Measurements from ENCODE around the gene TLE5.

The TLE5 gene

DNA sequence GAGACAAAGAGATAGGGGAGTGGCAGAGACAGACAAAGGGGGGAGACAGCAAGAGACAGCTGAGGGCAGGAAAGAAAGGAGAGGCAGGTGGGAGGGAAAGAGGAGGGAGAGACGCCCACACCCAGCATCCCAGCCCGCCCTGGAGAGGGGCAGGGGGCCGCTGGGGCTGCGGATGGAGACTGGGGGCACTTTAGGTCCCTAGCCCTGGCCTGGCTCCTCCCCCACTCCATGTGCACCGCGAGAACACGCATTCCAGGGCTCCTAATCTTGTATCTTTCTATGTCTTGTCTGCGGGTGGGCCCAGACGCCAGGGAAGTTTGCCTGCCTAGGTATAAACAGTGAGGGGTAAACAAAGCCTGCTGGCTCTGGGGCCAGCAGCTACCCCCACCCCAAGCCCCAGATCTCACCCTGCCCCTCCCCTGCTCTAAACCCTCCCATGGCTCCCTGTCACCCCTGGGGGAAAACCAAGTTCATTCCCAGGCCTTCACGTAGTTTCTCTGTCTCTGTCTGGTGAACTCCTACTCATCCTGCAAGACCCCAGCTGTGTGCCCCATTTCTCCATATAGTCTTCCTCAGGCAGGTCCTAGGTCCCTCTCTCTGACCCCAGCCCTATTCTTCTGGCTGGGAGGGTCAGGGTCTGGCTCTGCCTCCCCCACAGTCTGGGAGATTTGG is 5.7 kb downstream of the TLE5 start:
- Histone ChIP-seq H3K9ac (ENCODE audit: low read depth, low read length) (no peak overlapping the region), H3K27ac (ENCODE audit: low read length) (no peak overlapping the region), H3K4me3 (ENCODE audit: low read depth in 1 of 2, low read length in 2 of 2) (no peak overlapping the region), H3K4me1 (ENCODE audit: insufficient read depth, low read length) (peaks cover 30% of the 10 kb centered on the region), H3K36me3 (ENCODE audit: insufficient read depth, low read length) (peaks cover 85% of the 10 kb centered on the region), H2AFZ (ENCODE audit: low read depth, low read length) (no peak overlapping the region), H4K20me1 (ENCODE audit: insufficient read depth, low read length) (peaks cover 75% of the 10 kb centered on the region), H3K79me2 (ENCODE audit: insufficient read depth, low read length) (peaks cover 50% of the 10 kb centered on the region), H3K4me2 (ENCODE audit: insufficient read depth, low read length) (peak overlapping the region; percentile 20; the same call in 1 of the 2 replicates), H3K9me3 (ENCODE audit: insufficient read depth, low read length, severe bottlenecking) (no peaks in the 10 kb centered on the region), H3K27me3 (ENCODE audit: insufficient read depth, low read length, poor library complexity) (no peaks in the 10 kb centered on the region)
- no peak for TF ChIP-seq EZH2 (IDR thresholded peaks at IDR 0.05; ENCODE audit: borderline replicate concordance, low read depth, low read length, severe bottlenecking)
- TF ChIP-seq, protein P1, sequence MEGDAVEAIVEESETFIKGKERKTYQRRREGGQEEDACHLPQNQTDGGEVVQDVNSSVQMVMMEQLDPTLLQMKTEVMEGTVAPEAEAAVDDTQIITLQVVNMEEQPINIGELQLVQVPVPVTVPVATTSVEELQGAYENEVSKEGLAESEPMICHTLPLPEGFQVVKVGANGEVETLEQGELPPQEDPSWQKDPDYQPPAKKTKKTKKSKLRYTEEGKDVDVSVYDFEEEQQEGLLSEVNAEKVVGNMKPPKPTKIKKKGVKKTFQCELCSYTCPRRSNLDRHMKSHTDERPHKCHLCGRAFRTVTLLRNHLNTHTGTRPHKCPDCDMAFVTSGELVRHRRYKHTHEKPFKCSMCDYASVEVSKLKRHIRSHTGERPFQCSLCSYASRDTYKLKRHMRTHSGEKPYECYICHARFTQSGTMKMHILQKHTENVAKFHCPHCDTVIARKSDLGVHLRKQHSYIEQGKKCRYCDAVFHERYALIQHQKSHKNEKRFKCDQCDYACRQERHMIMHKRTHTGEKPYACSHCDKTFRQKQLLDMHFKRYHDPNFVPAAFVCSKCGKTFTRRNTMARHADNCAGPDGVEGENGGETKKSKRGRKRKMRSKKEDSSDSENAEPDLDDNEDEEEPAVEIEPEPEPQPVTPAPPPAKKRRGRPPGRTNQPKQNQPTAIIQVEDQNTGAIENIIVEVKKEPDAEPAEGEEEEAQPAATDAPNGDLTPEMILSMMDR (IDR thresholded peaks at IDR 0.05; ENCODE audit: borderline replicate concordance, extremely low read depth, low read length, poor library complexity, severe bottlenecking), result no peak
- ATAC-seq (ENCODE audit: insufficient read depth, low read depth) (no peak), DNase-seq (no peak)

DNA sequence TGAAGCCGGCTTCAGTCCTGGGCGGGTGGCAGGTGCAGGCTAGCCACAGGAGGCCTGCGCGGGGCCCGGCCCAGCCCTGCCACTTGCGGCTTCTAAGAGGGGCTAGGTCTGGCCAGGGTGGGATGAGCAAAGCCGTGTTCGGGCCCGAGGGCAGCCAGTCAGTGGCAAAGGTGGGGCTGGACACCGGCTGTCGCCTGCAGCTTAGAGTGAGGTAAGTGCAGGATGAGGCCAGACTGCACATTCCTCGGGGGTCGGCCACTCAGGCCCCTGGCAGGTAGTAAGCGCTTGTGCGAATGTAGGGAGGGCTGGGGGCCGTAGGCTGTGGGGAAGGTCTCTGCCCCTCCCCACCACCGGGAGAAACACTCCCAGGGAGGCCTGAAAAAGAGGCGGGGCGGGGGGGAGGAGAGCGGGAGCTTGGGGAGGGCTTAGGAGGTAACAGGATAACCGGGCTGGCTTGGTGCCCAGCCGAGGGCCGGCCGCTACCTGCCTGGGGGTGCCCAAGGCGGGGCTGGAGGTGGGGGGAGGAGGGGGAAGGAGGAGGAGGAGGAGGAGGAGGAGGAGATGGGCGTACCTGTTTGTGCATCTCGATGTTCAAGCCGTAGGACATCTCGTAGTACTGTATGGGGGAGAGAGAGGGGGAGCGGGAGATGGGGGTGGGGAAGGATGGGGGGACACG is 6.4 kb downstream of the TLE5 start:
- Histone ChIP-seq H3K27ac (ENCODE audit: low read length) (no peak overlapping the region), H3K4me2 (ENCODE audit: insufficient read depth, low read length) (no peak overlapping the region), H3K9me3 (ENCODE audit: insufficient read depth, low read length, severe bottlenecking) (no peaks in the 10 kb centered on the region), H3K9ac (ENCODE audit: low read depth, low read length) (no peak overlapping the region), H4K20me1 (ENCODE audit: insufficient read depth, low read length) (peaks cover 73% of the 10 kb centered on the region), H3K4me3 (ENCODE audit: low read depth in 1 of 2, low read length in 2 of 2) (no peak overlapping the region), H3K79me2 (ENCODE audit: insufficient read depth, low read length) (peaks cover 44% of the 10 kb centered on the region), H3K27me3 (ENCODE audit: insufficient read depth, low read length, poor library complexity) (no peaks in the 10 kb centered on the region), H3K36me3 (ENCODE audit: insufficient read depth, low read length) (peaks cover 80% of the 10 kb centered on the region), H3K4me1 (ENCODE audit: insufficient read depth, low read length) (peaks cover 27% of the 10 kb centered on the region), H2AFZ (ENCODE audit: low read depth, low read length) (no peak overlapping the region)
- TF ChIP-seq, protein P1 (IDR thresholded peaks at IDR 0.05; ENCODE audit: borderline replicate concordance, extremely low read depth, low read length, poor library complexity, severe bottlenecking), result no peak
- no peak for TF ChIP-seq EZH2 (IDR thresholded peaks at IDR 0.05; ENCODE audit: borderline replicate concordance, low read depth, low read length, severe bottlenecking)
- DNase-seq (no peak), ATAC-seq (ENCODE audit: insufficient read depth, low read depth) (no peak)

- no peak overlapping the region for H3K4me2 ChIP-seq (ENCODE audit: insufficient read depth, low read length)
- no peak for ATAC-seq (ENCODE audit: insufficient read depth, low read depth)
- H3K27ac ChIP-seq (ENCODE audit: low read length), result 0 out of 2 replicates have a peak overlapping the region, but pooled peaks have one; percentile 6
- H3K4me1 ChIP-seq (ENCODE audit: insufficient read depth, low read length), result peaks cover 20% of the 10 kb centered on the region
- H3K4me3 ChIP-seq (ENCODE audit: low read depth in 1 of 2, low read length in 2 of 2), result no peak overlapping the region
- H2AFZ ChIP-seq (ENCODE audit: low read depth, low read length), result no peak overlapping the region
- no peak for TF ChIP-seq EZH2 (IDR thresholded peaks at IDR 0.05; ENCODE audit: borderline replicate concordance, low read depth, low read length, severe bottlenecking)
- TF ChIP-seq, protein P1 (IDR thresholded peaks at IDR 0.05; ENCODE audit: borderline replicate concordance, extremely low read depth, low read length, poor library complexity, severe bottlenecking), result no peak
- peaks cover 73% of the 10 kb centered on the region for H3K36me3 ChIP-seq (ENCODE audit: insufficient read depth, low read length)
- H3K9me3 ChIP-seq (ENCODE audit: insufficient read depth, low read length, severe bottlenecking), result no peaks in the 10 kb centered on the region
- DNase-seq, result no peak
- H3K79me2 ChIP-seq (ENCODE audit: insufficient read depth, low read length), result peaks cover 36% of the 10 kb centered on the region
- H4K20me1 ChIP-seq (ENCODE audit: insufficient read depth, low read length), result peaks cover 67% of the 10 kb centered on the region
- H3K27me3 ChIP-seq (ENCODE audit: insufficient read depth, low read length, poor library complexity), result no peaks in the 10 kb centered on the region
- H3K9ac ChIP-seq (ENCODE audit: low read depth, low read length), result no peak overlapping the region
Measured at GRCh38 chr19:3054972-3055740, 7.1 kb downstream of the TLE5 start.
